Mucosa of descending colon (tissue), 3 donors: ENCODE data around the gene HCLS1. TPM values are rescaled to one million over a fixed set of nuclear protein-coding genes. Genes with fewer than 3 reads are reported as not detected.

ENCODE experiments used
- ATAC-seq: fragments of 200-7000 bp; cut with Tn5 transposase; one replicate; pipeline ENCODE4 v1.9.1; 2020; ENCODE audit warnings: mild to moderate bottlenecking, moderate library complexity
- DNase-seq, 3 donors: peaks; one replicate each; pipeline ENCODE4 v3.0.0-alpha.2; 2020
- H3K36me3 ChIP-seq: fragments of 200-600 bp; one replicate; pipeline ENCODE4 v1.8.0; 2021; ENCODE audit warnings: low read depth, mild to moderate bottlenecking
- H3K4me1 ChIP-seq: fragments of 200-600 bp; one replicate; pipeline ENCODE4 v1.8.0; 2021; ENCODE audit warnings: low read depth, mild to moderate bottlenecking
- H3K4me3 ChIP-seq: fragments of 200-600 bp; one replicate; pipeline ENCODE4 v1.8.0; 2021; ENCODE audit warnings: mild to moderate bottlenecking
- H3K9me3 ChIP-seq: fragments of 200-600 bp; one replicate; pipeline ENCODE4 v1.8.0; 2021; ENCODE audit warnings: mild to moderate bottlenecking
- CTCF ChIP-seq: fragments of 200-600 bp; IDR thresholded peaks from one replicate; pipeline ENCODE4 v1.8.0; 2022; ENCODE audit warnings: antibody characterized with exemption, mild to moderate bottlenecking
- intact Hi-C, 2 donors: fragments of 100-400 bp; cut with DNase I in 1 of 2; cut with micrococcal nuclease in 1 of 2; formaldehyde crosslinking; loops; one replicate each; pipeline versions ENCODE4 v1.11.0 to v1.11.1; 2022; cut with DNase I, micrococcal nuclease
- total RNA-seq, 3 donors: library from RNA; stranded (reverse); fragmentation: NEBNext Ultra II Directional in 2 of 3; extraction: Animal tissue kit (Norgen Biotek cat#: 25700) in 2 of 3; gene quantifications; one replicate each; pipeline versions ENCODE4 v1.2.1 to v1.2.4, GENCODE V29; 2021 to 2023
- donor health status: DM: no; HTN: no; CAD: no; lungs with moderate emphysema.
- donor health status: DM: no; HTN: no; CAD: no.
- donor health status: DM: no; HTN: yes; CAD: no.

Gene HCLS1
- total RNA-seq, 3 donors from 2014 or later = 8.8 to 32.1 (median 23.5) TPM

- no peak for DNase-seq
- H3K4me1 ChIP-seq = no peaks in the 10 kb centered on the region
- no peak for TF ChIP-seq CTCF
Observed at GRCh38 chr3:121662742-121663141, 2.0 kb upstream of the HCLS1 start.

GRCh38 chr3:121661376-121661775 lies 673 bp upstream of the HCLS1 start:
- Histone ChIP-seq H3K4me3 (no peak overlapping the region), H3K9me3 (no peaks in the 10 kb centered on the region), H3K4me1 (no peaks in the 10 kb centered on the region), H3K36me3 (peaks cover 10% of the 10 kb centered on the region)
- peak in 1 of 3 donors; percentile 10 for DNase-seq
- intact Hi-C loops = no loop called here
- ATAC-seq = peak; percentile 4
- TF ChIP-seq CTCF = no peak

More at GRCh38 chr3:121662742-121663141, 2.0 kb upstream of the HCLS1 start:
- intact Hi-C loops = no loop called here
- no peak overlapping the region for H3K4me3 ChIP-seq
- H3K9me3 ChIP-seq = no peaks in the 10 kb centered on the region
- H3K36me3 ChIP-seq = peaks cover 18% of the 10 kb centered on the region
- no peak for ATAC-seq

DNA sequence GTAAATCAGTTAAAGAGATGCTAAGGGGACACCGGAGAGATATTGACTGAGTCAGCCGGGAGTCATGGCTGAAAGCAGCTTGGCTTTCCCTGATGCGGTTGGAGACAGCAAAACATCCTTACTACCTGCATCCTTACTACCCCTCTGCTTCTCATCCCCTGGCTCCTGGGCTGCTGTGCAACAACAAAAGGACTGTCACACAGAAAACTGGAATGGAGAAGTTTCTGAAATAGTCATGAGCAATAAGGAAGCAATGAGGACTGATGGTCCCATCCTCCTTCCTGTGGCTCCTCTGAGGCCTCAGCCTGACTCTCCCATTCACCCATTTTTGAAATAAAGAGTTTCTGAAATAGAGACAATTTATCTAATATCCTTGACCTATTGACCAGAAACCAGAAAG lies 1.1 kb downstream of the HCLS1 start:
- Histone ChIP-seq H3K9me3 (no peaks in the 10 kb centered on the region), H3K4me3 (no peak overlapping the region), H3K36me3 (peaks cover 7% of the 10 kb centered on the region), H3K4me1 (no peaks in the 10 kb centered on the region)
- intact Hi-C loops = no loop called here
- DNase-seq (no peak), ATAC-seq (no peak)
- no peak for TF ChIP-seq CTCF

DNA sequence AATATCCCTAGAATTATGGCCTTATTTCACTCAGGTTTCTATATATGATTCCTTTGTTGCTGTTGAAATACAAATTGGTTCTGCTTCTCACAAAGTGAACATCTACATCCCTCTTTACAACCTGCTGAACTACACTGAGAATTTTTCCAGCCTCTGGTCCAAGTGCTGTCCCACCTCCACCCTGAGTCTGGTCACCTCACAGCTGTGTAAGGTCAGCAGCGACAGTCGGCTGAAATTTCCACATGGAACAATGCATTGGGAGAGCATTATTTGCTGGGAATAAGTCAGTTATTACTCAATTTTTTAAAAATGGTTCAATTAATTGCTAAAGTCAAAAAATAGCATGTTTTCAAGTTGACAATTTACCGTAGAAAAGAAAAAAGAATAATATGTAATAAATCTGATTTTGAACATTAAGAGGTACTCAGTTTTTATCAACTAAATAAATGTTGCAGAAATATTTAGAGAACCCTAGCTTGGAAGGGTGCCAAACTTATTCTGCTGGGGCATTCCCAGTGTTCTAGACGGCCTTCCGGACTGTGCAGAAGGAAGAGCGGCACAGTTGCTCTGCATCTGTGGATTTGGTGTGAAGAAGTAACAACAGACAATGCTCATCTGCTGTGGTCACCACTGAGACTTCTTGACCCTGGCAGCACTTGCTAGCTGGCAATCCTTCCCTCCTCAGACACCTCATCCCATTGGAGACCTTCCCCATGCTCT lies 1.8 kb downstream of the HCLS1 start:
- no peaks in the 10 kb centered on the region for H3K4me1 ChIP-seq
- peaks cover 2% of the 10 kb centered on the region for H3K36me3 ChIP-seq
- H3K4me3 ChIP-seq = no peak overlapping the region
- TF ChIP-seq CTCF = no peak
- no peaks in the 10 kb centered on the region for H3K9me3 ChIP-seq
- intact Hi-C loops = no loop called here
- ATAC-seq (no peak), DNase-seq (no peak)

DNA sequence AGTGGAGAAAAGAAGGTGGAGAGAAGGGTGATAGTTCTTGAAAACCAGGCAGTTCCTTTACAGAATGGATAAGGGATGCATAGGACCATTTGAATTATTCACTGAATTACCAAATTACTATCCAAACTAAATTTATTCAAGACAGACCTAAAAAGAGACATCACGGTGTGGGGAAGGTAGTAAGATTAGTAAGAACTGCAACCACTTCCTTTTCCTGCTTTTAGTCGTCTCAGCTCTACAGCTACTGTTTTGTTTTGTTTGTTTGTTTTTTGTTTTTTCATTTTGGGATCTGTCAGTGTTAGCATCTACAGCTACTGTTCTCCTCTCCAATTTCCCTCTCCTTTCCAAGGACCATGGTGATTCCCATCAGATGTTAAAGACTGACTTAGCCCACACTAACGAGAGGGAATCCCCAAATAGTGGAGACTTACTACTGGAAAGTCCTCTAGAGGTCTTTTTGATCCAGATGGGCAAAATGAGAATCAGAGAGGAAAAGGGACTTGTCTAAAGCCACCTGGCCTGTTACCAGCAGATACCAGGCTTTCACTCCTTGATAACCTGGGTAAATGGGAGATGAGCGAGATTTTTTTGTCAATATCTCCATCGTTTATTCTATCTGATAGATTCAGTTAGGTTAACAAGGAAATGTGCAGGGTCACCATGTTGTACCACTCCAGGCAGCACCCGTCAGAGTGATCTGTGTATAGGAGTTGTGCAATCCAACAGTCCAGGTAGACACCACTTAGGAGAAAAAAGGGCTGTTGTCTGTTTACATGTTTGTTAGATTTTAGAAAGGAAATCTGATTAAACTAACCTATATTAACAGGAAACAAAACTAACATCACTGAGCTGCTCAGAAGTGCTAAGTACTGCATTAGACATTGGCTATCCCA lies 6.0 kb downstream of the HCLS1 start:
- intact Hi-C loops = no loop called here
- ATAC-seq = peak; percentile 47

More for the DNA sequence above, 6.0 kb downstream of the HCLS1 start:
- no peaks in the 10 kb centered on the region for H3K4me1 ChIP-seq
- H3K36me3 ChIP-seq = no peaks in the 10 kb centered on the region
- DNase-seq = no peak
- H3K9me3 ChIP-seq = no peaks in the 10 kb centered on the region
- no peak for TF ChIP-seq CTCF
- no peak overlapping the region for H3K4me3 ChIP-seq
